Liver (tissue), 9 donors: ENCODE measurements around the gene ACACA. TPM values are rescaled to one million over a fixed set of nuclear protein-coding genes. Genes with fewer than 3 reads are reported as not detected.

Experiments used
- DNase-seq: peaks from one replicate; pipeline ENCODE4 v3.0.0-alpha.2; 2017; ENCODE audit warnings: low spot score
- H3K27ac ChIP-seq, 2 donors: one replicate each; pipeline ENCODE4 v1.7.0; 2013; ENCODE audit warnings: inconsistent platforms in 2 of 2, low read length in 2 of 2, control low read depth in 1 of 2, low read depth in 1 of 2, mild to moderate bottlenecking in 1 of 2
- H3K27me3 ChIP-seq, 4 donors: one replicate each; pipeline versions ENCODE4 v1.6.1 to v1.7.0; 2013; ENCODE audit warnings: low read length in 3 of 4, inconsistent platforms in 1 of 4, mild to moderate bottlenecking in 1 of 4, moderate library complexity in 1 of 4; ENCODE audit not compliant: control insufficient read depth in 4 of 4, insufficient read depth in 4 of 4
- H3K36me3 ChIP-seq, 4 donors: one replicate each; pipeline versions ENCODE4 v1.6.1 to v1.7.0; 2013; ENCODE audit warnings: low read length in 3 of 4, mild to moderate bottlenecking in 3 of 4, low read depth in 1 of 4, moderate library complexity in 1 of 4; ENCODE audit not compliant: control insufficient read depth in 4 of 4, insufficient read depth in 3 of 4
- H3K4me1 ChIP-seq, 4 donors: one replicate each; pipeline versions ENCODE4 v1.6.1 to v1.7.0; 2013; ENCODE audit warnings: low read length in 3 of 4, mild to moderate bottlenecking in 3 of 4, moderate library complexity in 1 of 4; ENCODE audit not compliant: control insufficient read depth in 4 of 4, insufficient read depth in 4 of 4
- H3K4me3 ChIP-seq, 3 donors: one replicate each; pipeline versions ENCODE4 v1.6.1 to v1.7.0; 2013; ENCODE audit warnings: low read length in 3 of 3, control low read depth in 1 of 3, low read depth in 1 of 3, mild to moderate bottlenecking in 1 of 3
- H3K9ac ChIP-seq, 2 donors: one replicate each; pipeline ENCODE4 v1.7.0; 2013; ENCODE audit warnings: low read length in 2 of 2, mild to moderate bottlenecking in 2 of 2, moderate library complexity in 2 of 2, control low read depth in 1 of 2, low read depth in 1 of 2
- H3K9me3 ChIP-seq, 4 donors: one replicate each; pipeline versions ENCODE4 v1.6.1 to v1.7.0; 2013; ENCODE audit warnings: low read length in 3 of 4; ENCODE audit not compliant: control insufficient read depth in 4 of 4
- EGR1 ChIP-seq, 2 donors: IDR thresholded peaks; 2 replicates each; pipeline ENCODE4 v1.6.1; 2016 to 2018; ENCODE audit warnings: antibody characterized with exemption in 2 of 2, low read depth in 2 of 2
- FOXA1 ChIP-seq: IDR thresholded peaks from 2 replicates; pipeline ENCODE4 v1.6.1; 2016; ENCODE audit warnings: antibody characterized with exemption
- FOXA2 ChIP-seq: IDR thresholded peaks from 2 replicates; pipeline ENCODE4 v1.6.1; 2016; ENCODE audit warnings: antibody characterized with exemption
- GABPA ChIP-seq, 2 donors: IDR thresholded peaks in 1 of 2; conservative IDR thresholded peaks in 1 of 2; 2 replicates each; pipeline ENCODE4 v1.6.1; 2016; ENCODE audit warnings: antibody characterized with exemption in 2 of 2, mild to moderate bottlenecking in 1 of 2, moderate library complexity in 1 of 2
- HNF4G ChIP-seq: IDR thresholded peaks from 2 replicates; pipeline ENCODE4 v1.6.1; 2016; ENCODE audit warnings: antibody characterized with exemption
- JUND ChIP-seq, 2 donors: IDR thresholded peaks; 2 replicates each; pipeline ENCODE4 v1.6.1; 2016; ENCODE audit warnings: antibody characterized with exemption in 2 of 2
- NR2F2 ChIP-seq: IDR thresholded peaks from 2 replicates; pipeline ENCODE4 v1.6.1; 2016; ENCODE audit warnings: antibody characterized with exemption
- RAD21 ChIP-seq, 2 donors: IDR thresholded peaks; 2 replicates each; pipeline ENCODE4 v1.6.1; 2016; ENCODE audit warnings: antibody characterized with exemption in 2 of 2, mild to moderate bottlenecking in 2 of 2
- RXRA ChIP-seq, 2 donors: IDR thresholded peaks; 2 replicates each; pipeline ENCODE4 v1.6.1; 2017 to 2018; ENCODE audit warnings: antibody characterized with exemption in 2 of 2, mild to moderate bottlenecking in 1 of 2
- SP1 ChIP-seq: IDR thresholded peaks from 2 replicates; pipeline ENCODE4 v1.6.1; 2018; ENCODE audit warnings: antibody characterized with exemption, mild to moderate bottlenecking
- TAF1 ChIP-seq: conservative IDR thresholded peaks from 2 replicates; pipeline ENCODE4 v1.6.1; 2016; ENCODE audit warnings: antibody characterized with exemption, mild to moderate bottlenecking
- YY1 ChIP-seq: IDR thresholded peaks from 2 replicates; pipeline ENCODE4 v1.6.1; 2016; ENCODE audit warnings: antibody characterized with exemption, mild to moderate bottlenecking
- WGBS: extraction: QIAGEN DNeasy Blood & Tissue Kit; methylation state at CpG from one replicate; pipeline ENCODE4 v1.1.7; 2013; 5-methylcytosine and 5-hydroxymethylcytosine counted together
- polyA plus RNA-seq, 2 donors: library from polyadenylated mRNA; stranded (reverse) in 1 of 2; unstranded in 1 of 2; fragments of 200-250 nt in 1 of 2; fragments of >200 nt in 1 of 2; fragmentation: Nextera tagmentation in 1 of 2; extraction: Ambion mirVana in 1 of 2; gene quantifications; one replicate each; pipeline versions ENCODE4 v1.2.1 to v1.2.3, GENCODE V29; 2013 to 2015
- total RNA-seq, 2 donors: library from RNA; depleted of rRNA; stranded (reverse); fragments of >200 nt; gene quantifications; one replicate each; pipeline ENCODE4 v1.2.3, GENCODE V29; 2014
- TF ChIP-seq, protein P1 (sequence below): fragments of 150-350 bp; IDR thresholded peaks from 2 replicates; pipeline ENCODE4 v1.5.1; 2017; ENCODE audit warnings: improper control_type of control experiment, low read depth, low read length; ENCODE audit not compliant: missing input control
- TF ChIP-seq, protein P2 (sequence below): IDR thresholded peaks from 2 replicates; pipeline ENCODE4 v1.6.1; 2016; ENCODE audit warnings: antibody characterized with exemption, mild to moderate bottlenecking
- TF ChIP-seq, protein P3 (sequence below): IDR thresholded peaks from 2 replicates; pipeline ENCODE4 v1.6.1; 2016; ENCODE audit warnings: antibody characterized with exemption
- TF ChIP-seq, protein P4 (sequence below): IDR thresholded peaks from 2 replicates; pipeline ENCODE4 v1.6.1; 2016; ENCODE audit warnings: antibody characterized with exemption
- TF ChIP-seq, protein P5 (sequence below): IDR thresholded peaks from 2 replicates; pipeline ENCODE4 v1.6.1; 2016; ENCODE audit warnings: antibody characterized with exemption
- donor health status: healthy.
- donor health status: healthy.
- donor health status: healthy.
- donor health status: healthy.
- donor health status: healthy.

Gene ACACA
- total and polyA plus RNA-seq, 4 donors, result 14.8 to 49.5 (median 31.2) TPM

DNA sequence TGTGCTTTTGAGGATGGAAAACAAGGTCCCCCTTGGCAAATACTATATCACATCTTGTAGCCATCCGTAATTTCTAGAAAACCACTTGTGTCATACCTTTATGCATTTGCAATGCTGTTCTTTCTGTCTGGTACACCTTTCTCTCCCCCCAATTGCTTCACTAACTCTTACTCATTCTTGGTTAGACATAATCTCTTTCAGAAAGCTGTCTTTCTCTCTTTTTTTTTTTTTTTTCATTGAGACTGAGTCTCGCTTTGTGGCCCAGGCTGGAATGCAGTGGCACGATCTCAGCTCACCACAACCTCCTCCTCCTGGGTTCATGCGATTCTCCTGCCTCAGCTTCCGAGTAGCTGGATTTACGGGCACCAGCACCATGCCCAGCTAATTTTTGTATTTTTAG lies 125.8 kb downstream of the ACACA start:
- Histone ChIP-seq H3K9ac (no peak overlapping the region), H3K27me3 (no peaks in the 10 kb centered on the region), H3K9me3 (no peaks in the 10 kb centered on the region), H3K4me1 (no peaks in the 10 kb centered on the region), H3K36me3 (peaks cover 3 to 33% (median 18%) of the 10 kb centered on the region in 4 donors), H3K27ac (no peak overlapping the region), H3K4me3 (no peak overlapping the region)
- DNase-seq, result no peak
- 98% methylated on average over 6 of the region's 6 CpGs for WGBS
- TF ChIP-seq FOXA2, result no peak
- TF ChIP-seq, protein P1, sequence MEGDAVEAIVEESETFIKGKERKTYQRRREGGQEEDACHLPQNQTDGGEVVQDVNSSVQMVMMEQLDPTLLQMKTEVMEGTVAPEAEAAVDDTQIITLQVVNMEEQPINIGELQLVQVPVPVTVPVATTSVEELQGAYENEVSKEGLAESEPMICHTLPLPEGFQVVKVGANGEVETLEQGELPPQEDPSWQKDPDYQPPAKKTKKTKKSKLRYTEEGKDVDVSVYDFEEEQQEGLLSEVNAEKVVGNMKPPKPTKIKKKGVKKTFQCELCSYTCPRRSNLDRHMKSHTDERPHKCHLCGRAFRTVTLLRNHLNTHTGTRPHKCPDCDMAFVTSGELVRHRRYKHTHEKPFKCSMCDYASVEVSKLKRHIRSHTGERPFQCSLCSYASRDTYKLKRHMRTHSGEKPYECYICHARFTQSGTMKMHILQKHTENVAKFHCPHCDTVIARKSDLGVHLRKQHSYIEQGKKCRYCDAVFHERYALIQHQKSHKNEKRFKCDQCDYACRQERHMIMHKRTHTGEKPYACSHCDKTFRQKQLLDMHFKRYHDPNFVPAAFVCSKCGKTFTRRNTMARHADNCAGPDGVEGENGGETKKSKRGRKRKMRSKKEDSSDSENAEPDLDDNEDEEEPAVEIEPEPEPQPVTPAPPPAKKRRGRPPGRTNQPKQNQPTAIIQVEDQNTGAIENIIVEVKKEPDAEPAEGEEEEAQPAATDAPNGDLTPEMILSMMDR, result no peak
- TF ChIP-seq, protein P2, sequence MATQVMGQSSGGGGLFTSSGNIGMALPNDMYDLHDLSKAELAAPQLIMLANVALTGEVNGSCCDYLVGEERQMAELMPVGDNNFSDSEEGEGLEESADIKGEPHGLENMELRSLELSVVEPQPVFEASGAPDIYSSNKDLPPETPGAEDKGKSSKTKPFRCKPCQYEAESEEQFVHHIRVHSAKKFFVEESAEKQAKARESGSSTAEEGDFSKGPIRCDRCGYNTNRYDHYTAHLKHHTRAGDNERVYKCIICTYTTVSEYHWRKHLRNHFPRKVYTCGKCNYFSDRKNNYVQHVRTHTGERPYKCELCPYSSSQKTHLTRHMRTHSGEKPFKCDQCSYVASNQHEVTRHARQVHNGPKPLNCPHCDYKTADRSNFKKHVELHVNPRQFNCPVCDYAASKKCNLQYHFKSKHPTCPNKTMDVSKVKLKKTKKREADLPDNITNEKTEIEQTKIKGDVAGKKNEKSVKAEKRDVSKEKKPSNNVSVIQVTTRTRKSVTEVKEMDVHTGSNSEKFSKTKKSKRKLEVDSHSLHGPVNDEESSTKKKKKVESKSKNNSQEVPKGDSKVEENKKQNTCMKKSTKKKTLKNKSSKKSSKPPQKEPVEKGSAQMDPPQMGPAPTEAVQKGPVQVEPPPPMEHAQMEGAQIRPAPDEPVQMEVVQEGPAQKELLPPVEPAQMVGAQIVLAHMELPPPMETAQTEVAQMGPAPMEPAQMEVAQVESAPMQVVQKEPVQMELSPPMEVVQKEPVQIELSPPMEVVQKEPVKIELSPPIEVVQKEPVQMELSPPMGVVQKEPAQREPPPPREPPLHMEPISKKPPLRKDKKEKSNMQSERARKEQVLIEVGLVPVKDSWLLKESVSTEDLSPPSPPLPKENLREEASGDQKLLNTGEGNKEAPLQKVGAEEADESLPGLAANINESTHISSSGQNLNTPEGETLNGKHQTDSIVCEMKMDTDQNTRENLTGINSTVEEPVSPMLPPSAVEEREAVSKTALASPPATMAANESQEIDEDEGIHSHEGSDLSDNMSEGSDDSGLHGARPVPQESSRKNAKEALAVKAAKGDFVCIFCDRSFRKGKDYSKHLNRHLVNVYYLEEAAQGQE, result no peak
- no peak for TF ChIP-seq RAD21 (IDR thresholded peaks at IDR 0.05)
- TF ChIP-seq NR2F2, result no peak
- no peak for TF ChIP-seq TAF1
- no peak for TF ChIP-seq RXRA (IDR thresholded peaks at IDR 0.05)
- TF ChIP-seq GABPA (IDR thresholded peaks at IDR 0.05 in 1 of 2, conservative IDR thresholded peaks at IDR 0.05 in 1 of 2), result no peak
- no peak for TF ChIP-seq EGR1 (IDR thresholded peaks at IDR 0.05; ENCODE audit: low read depth in 2 of 2)
- TF ChIP-seq HNF4G, result no peak
- TF ChIP-seq, protein P3, sequence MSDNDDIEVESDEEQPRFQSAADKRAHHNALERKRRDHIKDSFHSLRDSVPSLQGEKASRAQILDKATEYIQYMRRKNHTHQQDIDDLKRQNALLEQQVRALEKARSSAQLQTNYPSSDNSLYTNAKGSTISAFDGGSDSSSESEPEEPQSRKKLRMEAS, result no peak

DNA sequence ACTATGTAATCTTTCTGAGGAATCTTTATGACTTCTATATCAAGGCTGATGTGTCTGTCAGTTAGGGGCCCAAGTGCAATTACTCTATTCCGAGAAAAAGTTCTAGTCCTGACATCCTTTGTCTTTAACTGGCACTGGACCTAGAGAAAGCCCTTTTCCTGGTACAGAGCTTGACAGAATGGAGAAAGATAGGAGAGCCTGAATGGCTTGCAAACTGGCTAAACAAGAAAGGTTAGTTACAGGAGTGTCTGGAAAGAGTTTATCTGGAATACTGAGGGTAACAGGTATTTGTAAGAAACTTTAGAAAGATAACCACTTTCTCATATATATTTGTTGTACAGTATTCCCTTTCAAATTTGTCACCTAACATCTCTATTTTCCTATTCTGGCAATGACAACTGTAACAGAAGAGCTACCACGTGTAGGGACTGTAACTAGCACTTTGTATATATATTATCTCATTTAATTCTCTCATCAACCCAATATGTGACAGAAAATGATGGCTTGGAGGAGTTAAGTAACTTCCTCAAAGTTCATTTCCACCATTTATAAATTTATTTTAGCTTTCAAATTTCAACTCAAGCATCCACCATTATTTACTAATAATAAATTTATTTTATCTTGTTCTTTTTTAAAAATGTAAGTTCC lies 128.3 kb downstream of the ACACA start:
- H3K4me1 ChIP-seq, result no peaks in the 10 kb centered on the region
- H3K27ac ChIP-seq, result no peak overlapping the region
- no peaks in the 10 kb centered on the region for H3K9me3 ChIP-seq
- DNase-seq, result no peak
- no peak overlapping the region for H3K9ac ChIP-seq
- WGBS, result 85% methylated on average over 2 of the region's 2 CpGs
- peaks cover 0 to 41% (median 32%) of the 10 kb centered on the region in 4 donors for H3K36me3 ChIP-seq
- TF ChIP-seq GABPA (IDR thresholded peaks at IDR 0.05 in 1 of 2, conservative IDR thresholded peaks at IDR 0.05 in 1 of 2), result no peak
- no peak for TF ChIP-seq NR2F2
- no peak for TF ChIP-seq FOXA1
- no peak for TF ChIP-seq YY1
- TF ChIP-seq, protein P4, sequence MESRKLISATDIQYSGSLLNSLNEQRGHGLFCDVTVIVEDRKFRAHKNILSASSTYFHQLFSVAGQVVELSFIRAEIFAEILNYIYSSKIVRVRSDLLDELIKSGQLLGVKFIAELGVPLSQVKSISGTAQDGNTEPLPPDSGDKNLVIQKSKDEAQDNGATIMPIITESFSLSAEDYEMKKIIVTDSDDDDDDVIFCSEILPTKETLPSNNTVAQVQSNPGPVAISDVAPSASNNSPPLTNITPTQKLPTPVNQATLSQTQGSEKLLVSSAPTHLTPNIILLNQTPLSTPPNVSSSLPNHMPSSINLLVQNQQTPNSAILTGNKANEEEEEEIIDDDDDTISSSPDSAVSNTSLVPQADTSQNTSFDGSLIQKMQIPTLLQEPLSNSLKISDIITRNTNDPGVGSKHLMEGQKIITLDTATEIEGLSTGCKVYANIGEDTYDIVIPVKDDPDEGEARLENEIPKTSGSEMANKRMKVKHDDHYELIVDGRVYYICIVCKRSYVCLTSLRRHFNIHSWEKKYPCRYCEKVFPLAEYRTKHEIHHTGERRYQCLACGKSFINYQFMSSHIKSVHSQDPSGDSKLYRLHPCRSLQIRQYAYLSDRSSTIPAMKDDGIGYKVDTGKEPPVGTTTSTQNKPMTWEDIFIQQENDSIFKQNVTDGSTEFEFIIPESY, result no peak
- TF ChIP-seq, protein P1, result no peak
- TF ChIP-seq, protein P3, result no peak
- TF ChIP-seq SP1, result no peak
- no peak for TF ChIP-seq JUND (IDR thresholded peaks at IDR 0.05)
- no peak for TF ChIP-seq FOXA2
- TF ChIP-seq, protein P5, sequence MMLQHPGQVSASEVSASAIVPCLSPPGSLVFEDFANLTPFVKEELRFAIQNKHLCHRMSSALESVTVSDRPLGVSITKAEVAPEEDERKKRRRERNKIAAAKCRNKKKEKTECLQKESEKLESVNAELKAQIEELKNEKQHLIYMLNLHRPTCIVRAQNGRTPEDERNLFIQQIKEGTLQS, result no peak
- TF ChIP-seq EGR1 (IDR thresholded peaks at IDR 0.05; ENCODE audit: low read depth in 2 of 2), result no peak
- TF ChIP-seq RAD21 (IDR thresholded peaks at IDR 0.05), result no peak
- no peak for TF ChIP-seq HNF4G
- H3K27me3 ChIP-seq, result no peaks in the 10 kb centered on the region
- H3K4me3 ChIP-seq, result no peak overlapping the region
